Forelimb muscle (tissue), 1 donor: Measurements from ENCODE around the gene CARD9. TPM values are rescaled to one million over a fixed set of nuclear protein-coding genes. Genes with fewer than 3 reads are reported as not detected.
"Not testable (repeated sequence)": the region's sequence is repeated elsewhere in the genome, so short reads cannot be mapped to it uniquely, and the experiment has no call there.

Experiments used
- DNase-seq: peaks from one replicate; pipeline ENCODE4 v3.0.0-alpha.2; 2013; ENCODE audit warnings: low read depth
- polyA plus RNA-seq: library from polyadenylated mRNA; unstranded; fragments of 120-200 nt; gene quantifications from one replicate; pipeline ENCODE4 v1.2.1, GENCODE V29; 2013; ENCODE audit not compliant: insufficient read length

Gene CARD9
- polyA plus RNA-seq, 1 donor = 0.82 TPM

DNA sequence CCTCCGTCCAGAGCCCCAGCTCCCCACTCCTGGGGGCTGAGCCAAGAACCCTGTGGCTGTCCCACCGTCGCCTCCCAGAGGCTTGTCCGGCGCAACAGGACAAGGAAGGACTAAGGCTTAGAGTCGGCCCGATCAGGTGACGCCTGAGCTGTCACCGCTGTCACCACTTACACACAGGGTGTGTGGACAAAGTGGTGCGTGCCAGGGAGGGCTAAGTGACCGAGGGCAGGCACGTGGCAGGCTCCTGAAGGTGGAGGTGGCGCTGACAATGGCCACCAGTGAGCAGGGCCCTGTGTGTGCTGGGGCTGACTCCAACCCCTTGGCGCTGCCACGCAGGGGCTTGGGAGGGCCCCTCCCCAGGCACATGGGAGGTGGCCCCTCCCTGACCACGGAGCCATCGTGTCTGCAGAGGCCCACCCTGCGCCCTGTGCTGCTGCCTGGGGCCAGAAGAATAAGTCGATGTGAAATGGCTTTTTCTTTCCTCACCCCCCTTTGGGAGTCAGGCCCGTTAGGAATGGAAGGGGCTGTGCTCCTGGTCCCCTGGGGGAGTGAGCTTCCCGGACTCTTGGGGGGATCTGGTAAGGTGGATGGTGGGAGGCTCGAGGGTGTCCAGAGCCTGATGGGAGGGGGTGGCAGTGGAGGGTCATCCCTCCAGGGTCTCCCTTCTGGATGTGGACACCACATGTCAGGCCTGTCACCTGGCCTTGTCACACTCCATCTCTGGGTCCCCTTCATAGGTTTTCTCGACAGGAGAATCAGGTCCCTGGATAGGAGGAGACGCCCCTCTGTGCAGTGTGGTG is 48.8 kb downstream of the CARD9 start:
- DNase-seq = no peak

DNA sequence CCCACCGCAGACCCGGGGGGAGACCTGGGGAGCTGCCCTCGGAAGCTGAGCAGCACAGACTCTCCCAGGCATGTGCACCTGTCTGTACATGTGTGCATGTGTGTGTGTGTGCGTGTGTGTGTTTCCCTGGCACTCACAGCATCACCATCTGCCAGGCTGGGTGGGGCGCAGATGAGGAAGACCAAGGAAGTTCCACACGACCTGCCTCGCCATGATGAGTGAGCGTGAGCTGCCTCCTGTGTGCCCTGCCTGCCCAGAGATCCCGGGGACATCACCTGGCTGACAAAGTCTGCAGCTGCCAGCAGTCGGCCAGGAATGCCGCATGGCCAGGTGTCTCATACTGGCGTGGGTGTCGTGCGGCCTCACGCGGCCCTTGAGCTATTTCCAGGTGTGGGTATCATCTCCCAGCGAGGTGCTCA is 50.1 kb downstream of the CARD9 start:
- no peak for DNase-seq

DNA sequence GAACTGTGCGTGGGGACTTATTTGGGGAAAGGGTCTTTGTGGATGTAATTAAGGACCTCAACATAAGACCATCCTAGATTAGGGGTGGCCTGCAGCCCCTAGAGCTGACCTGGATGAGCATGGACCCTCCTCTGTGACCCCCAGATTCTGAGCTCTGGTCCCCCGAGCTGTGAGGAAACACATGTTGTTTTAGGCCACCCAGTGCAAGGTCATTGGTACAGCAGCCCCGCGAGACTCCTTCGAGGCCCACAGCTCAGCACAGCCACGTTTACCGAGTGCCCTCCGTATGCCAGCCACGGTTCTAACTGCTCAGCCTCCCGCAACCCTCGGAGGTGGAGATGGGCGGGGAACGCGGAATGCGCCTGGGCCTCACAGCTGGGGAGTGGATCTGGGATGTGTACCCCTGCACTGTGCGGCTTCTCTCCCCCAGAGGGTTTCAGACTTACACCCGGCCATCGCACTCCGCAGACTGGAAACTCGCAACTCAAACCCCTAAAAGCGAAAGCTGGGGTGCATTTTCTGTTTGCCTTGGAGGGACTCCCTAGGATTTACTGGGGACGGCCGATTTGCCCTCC is 50.6 kb downstream of the CARD9 start:
- DNase-seq = no peak

DNA sequence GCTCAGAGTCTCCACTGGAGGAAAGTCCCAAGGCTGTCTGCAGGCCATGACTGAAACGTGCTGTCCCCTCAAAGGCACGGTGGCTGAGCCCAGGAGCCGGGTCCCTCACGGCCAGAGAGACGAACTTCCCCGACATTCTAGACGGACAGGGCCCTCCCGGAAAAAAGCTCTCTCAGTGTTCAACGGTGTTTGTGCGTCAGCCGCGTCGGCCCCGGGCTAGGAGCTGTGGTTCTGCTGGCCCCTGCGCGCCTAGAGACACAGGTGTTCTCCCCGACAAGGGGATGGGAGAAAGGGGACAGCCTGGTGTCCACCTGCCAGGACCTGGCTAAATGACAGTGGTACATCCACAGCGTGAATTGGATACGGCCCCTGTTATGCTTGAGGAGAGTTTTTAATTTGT is 51.9 kb downstream of the CARD9 start:
- no peak for DNase-seq

DNA sequence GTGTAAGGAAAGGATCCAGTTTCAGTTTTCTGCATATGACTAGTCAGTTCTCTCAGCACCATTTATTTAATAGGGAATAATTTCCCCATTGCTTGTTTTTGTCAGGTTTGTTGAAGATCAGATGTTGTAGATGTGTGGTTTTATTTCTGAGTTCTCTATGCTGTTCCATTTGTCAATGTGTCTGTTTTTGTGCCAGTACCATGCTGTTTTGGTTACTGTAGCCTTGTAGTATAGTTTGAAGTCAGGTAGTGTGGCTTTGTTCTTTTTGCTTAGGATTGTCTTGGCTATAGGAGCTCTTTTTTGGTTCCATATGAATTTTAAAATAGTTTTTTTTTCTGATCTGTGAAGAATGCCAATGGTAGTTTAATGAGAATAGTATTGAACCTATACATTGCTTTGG is 52.5 kb downstream of the CARD9 start:
- not testable (repeated sequence) for DNase-seq

DNA sequence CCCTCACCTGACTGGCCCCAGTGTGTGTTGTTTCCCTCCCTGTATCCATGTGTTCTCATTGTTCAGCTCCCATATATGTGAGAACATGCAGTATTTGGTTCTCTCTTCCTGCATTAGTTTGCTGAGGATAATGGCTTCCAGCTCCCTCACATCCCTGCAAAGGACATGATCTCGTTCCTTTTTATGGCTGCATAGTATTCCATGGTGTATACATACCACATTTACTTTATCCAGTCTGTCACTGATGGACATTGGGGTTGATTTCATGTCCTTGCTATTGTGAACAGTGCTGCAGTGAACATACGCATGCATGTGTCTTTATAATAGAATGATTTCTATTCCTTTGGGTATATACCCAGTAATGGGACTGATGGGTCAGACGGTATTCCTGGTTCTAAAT is 53.5 kb downstream of the CARD9 start:
- DNase-seq = not testable (repeated sequence)

DNA sequence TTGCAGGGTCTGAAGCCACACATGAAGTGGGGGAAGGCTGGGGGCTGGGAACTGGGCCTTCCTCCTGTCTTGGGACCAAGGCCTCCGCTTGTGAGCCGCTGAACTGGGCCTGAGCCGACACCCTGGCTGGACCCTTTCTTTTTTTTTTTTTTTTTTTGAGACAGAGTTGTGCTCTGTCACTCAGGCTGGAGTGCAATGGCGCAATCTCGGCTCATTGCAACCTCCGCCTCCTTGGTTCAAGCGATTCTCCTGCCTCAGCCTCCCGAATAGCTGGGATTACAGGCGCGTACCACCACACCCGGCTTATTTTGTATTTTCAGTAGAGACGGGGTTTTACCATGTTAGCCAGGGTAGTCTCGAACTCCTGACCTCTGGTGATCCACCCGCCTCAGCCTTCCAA is 54.2 kb downstream of the CARD9 start:
- DNase-seq = not testable (repeated sequence)

DNA sequence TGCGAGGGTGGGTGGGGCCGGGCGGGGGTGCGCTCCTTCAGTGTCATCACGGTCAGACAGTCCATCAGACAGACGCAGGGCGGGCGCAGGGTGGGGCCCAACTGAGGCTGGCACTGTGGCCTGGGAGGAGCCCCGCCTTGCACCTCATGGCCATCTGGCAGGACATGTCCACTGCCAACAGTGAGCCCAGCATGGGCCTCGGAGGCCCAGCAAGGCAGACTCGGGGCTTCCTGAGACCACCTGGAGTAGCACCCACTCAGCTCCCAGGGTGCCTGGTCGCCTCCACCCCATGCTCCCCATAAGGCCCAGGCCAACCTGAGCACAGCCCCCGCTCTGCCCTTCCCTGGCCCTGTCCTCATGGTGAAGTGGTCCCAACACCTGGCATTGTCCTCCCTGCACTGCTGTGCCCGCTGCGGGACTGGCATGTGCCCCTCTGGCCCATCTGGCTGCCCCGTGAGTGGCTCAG is 54.7 kb downstream of the CARD9 start:
- DNase-seq = no peak

DNA sequence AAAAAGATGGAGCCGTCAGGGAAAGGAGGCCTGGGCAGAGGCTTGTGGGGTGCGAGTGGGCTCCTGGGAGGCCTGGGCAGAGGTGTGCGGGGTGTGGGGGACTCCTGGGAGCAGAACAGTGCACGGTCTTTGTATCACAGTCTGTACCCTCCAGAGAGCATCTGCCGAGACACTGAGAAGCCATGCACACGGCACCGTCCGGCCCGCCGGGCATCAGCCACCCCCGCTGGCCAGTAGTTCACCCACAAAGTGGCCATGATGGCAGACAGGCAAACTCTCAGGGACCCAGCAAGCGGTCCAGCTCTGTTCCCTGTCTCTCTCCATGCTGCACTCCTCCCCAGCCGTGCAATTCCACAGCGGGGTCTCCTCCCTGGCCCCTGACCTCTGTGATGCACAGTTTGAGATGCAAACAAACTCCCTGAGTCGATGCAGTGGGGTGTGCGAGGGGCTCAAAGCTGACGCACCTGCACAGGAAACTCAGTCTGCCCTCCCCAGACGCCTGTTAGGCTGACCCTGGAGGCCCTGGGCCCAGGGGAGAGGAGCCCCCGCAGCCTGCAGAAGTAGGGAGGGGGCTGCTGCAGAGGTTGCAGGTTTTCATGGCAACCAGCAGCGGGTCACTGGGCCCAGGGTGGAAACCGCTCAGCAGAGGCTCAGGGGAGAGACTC is 55.2 kb downstream of the CARD9 start:
- DNase-seq = no peak

DNA sequence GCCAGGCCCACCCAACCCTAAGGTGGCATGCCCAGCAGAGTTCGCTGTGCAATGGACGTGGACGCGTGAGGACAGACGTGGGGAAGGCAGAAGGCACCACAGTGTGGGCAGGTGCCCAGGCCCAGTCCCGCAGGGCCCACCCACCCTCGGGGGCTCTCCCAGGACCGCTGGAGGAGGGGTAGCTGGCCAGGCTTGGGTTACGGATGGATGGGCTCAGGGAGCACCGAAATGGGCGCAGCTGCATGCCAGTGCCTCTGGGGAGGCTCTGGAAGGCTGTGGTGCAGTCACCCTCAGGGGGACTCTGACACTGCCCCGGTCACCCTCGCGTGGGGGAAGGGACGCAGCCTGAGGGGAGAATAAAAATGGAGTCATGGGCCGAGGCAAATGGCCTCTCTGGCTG is 55.8 kb downstream of the CARD9 start:
- DNase-seq = no peak

DNA sequence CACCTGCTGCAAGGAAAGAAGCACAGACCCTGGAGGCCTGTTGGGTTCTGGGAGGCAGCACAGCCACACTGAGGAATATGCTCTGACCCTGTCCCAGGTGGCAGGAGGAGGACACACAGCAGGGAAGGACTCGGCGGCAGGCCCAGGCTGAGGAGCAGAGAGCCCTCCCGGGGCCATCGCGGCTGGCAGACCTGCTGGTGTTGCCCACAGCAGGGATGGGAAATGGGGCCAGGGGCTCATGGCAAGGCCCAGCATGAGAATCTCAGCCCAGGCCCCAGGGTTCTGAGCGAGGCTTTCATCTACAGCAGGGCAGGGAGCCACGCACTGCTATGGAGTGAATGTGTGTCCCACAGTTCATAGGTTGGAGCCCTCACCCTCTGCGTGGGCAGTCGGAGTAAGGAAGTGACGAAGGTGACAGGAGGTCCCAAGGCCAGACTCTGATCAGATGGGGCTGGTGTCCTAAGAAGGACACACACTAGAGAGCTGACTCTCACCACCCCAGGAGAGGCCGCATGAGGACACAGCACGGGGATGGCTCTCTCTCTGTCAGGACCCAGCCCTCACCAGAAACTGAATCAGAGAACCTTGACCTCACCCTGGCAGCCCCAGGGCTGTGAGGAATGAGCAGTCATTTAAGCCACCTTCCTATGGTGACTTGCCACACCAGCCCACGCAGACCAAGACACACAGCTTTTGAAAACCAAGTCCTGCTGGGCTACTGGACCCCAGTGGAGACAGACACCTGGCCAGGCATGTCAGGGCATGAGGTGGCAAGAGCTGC is 56.4 kb downstream of the CARD9 start:
- no peak for DNase-seq

DNA sequence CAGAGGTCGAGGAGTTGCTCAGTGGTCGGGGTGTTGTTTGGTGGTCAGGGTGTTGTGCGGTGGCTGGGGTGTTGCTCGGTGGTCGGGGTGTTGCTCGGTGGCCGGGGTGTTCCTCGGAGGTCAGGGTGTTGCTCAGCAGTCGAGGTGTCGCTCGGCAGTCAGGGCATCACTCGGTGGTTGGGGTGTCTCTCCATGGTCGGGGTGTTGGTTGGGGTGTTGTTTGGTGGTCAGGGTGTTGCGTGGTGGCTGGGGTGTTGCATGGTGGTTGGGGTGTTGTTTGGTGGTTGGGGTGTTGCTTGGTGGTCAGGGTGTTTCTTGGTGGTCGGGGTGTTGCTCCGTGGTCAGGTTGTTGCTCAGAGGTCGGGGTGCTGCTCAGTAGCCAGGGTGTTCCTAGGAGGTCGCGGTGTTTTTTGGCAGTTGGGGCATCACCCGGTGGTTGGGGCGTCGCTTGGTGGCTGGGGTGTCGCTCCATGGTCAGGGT is 57.2 kb downstream of the CARD9 start:
- no peak for DNase-seq

DNA sequence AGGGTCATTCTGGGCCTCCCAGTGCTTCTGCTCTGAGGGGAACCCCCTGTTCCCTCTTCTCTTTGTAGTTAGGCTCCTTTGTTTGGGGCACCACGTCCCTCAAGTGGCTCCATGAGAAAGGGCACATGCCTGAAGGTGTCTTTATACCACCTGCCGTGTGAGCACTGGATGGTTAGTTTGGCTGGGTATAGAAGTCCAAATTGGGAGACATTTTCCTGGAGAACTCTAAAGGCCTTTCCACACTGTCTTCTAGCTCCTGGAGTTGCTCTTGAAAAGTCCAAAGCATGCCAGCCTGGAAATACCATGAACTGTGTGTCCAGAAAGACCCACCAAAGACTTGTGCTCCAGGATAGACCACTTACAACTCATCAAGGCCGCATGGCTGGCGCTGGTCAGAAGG is 58.5 kb downstream of the CARD9 start:
- no peak for DNase-seq

DNA sequence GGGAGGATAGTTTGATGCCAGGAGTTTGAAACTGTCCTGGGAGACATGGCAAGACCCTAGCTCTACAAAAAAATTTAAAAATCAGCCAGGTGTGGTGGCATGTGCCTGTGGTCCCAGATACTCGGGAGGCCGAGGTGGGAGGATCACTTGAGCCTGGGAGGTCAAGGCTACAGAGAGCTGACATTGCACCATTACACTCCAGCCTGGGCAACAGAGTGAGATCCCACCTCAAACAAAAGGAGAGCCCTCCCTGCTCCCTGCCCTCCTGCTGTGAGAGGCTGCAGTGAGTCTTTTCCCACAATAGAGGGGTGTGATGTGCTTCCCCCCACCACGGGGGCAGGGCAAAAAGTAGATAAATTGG is 59.4 kb downstream of the CARD9 start:
- no peak for DNase-seq

Other genes with a start within 250 kb of the CARD9 start
- not detected for gene LHX3, start 168.5 kb downstream of the CARD9 start, polyA plus RNA-seq
- gene QSOX2, start 127.9 kb downstream of the CARD9 start, polyA plus RNA-seq = 6.6 TPM
- gene CCDC187, start 69.6 kb downstream of the CARD9 start, polyA plus RNA-seq = 0.06 TPM
- 26.0 TPM for gene GPSM1, start 46.1 kb downstream of the CARD9 start, polyA plus RNA-seq
- 7.4 TPM for gene DNLZ, start 9.9 kb downstream of the CARD9 start, polyA plus RNA-seq
- gene SNAPC4, start 26.5 kb upstream of the CARD9 start, polyA plus RNA-seq = 5.4 TPM
- gene ENTR1, start 36.9 kb upstream of the CARD9 start, polyA plus RNA-seq = 29.3 TPM
- gene PMPCA, start 37.0 kb upstream of the CARD9 start, polyA plus RNA-seq = 35.3 TPM
- gene INPP5E, start 66.2 kb upstream of the CARD9 start, polyA plus RNA-seq = 10.9 TPM
- 30.9 TPM for gene SEC16A, start 109.4 kb upstream of the CARD9 start, polyA plus RNA-seq
- gene NOTCH1, start 172.4 kb upstream of the CARD9 start, polyA plus RNA-seq = 24.8 TPM